ENCODE measurements around the gene ADAM33.

Gene ADAM33

GRCh38 chr20:3667434-3668037 lies 14.3 kb downstream of the ADAM33 start:
- no peak overlapping the region for H3K4me2 ChIP-seq (ENCODE audit: low read depth, low read length, poor library complexity, severe bottlenecking)

GRCh38 chr20:3663858-3664257 lies 18.0 kb downstream of the ADAM33 start:
- Histone ChIP-seq H3F3A (ENCODE audit: insufficient read depth) (no peaks in the 10 kb centered on the region), H3K9me2 (replicated peaks; ENCODE audit: insufficient read depth, low read length) (no peaks in the 10 kb centered on the region), H3K9me3 (ENCODE audit: insufficient read depth, low read length) (no peaks in the 10 kb centered on the region), H2AFZ (ENCODE audit: low read depth, low read length, severe bottlenecking) (no peak overlapping the region), H3K9ac (ENCODE audit: low read length) (no peak overlapping the region), H3K27ac (ENCODE audit: low read depth, low read length) (no peak overlapping the region), H4K20me1 (ENCODE audit: low read depth, low read length) (no peaks in the 10 kb centered on the region), H3K27me3 (ENCODE audit: low read length) (no peaks in the 10 kb centered on the region), H3K36me3 (ENCODE audit: low read length) (no peaks in the 10 kb centered on the region), H3K4me2 (ENCODE audit: low read depth, low read length, poor library complexity, severe bottlenecking) (no peak overlapping the region), H3K4me3 (ENCODE audit: insufficient read depth, low read length, poor library complexity, severe bottlenecking) (no peak overlapping the region), H3K79me2 (ENCODE audit: insufficient read depth, low read length) (no peaks in the 10 kb centered on the region)
- TF ChIP-seq CTCF (IDR thresholded peaks at IDR 0.05; ENCODE audit: insufficient read depth, low read length, poor library complexity, severe bottlenecking) (no peak), EZH2phosphoT487 (conservative IDR thresholded peaks at IDR 0.05; ENCODE audit: low read length) (no peak)

More at GRCh38 chr20:3667434-3668037, 14.3 kb downstream of the ADAM33 start:
- Histone ChIP-seq H4K20me1 (ENCODE audit: low read depth, low read length) (no peaks in the 10 kb centered on the region), H2AFZ (ENCODE audit: low read depth, low read length, severe bottlenecking) (no peak overlapping the region), H3F3A (ENCODE audit: insufficient read depth) (no peaks in the 10 kb centered on the region), H3K36me3 (ENCODE audit: low read length) (no peaks in the 10 kb centered on the region), H3K9me3 (ENCODE audit: insufficient read depth, low read length) (no peaks in the 10 kb centered on the region), H3K9ac (ENCODE audit: low read length) (no peak overlapping the region), H3K27ac (ENCODE audit: low read depth, low read length) (no peak overlapping the region), H3K79me2 (ENCODE audit: insufficient read depth, low read length) (no peaks in the 10 kb centered on the region), H3K27me3 (ENCODE audit: low read length) (no peaks in the 10 kb centered on the region), H3K9me2 (replicated peaks; ENCODE audit: insufficient read depth, low read length) (no peaks in the 10 kb centered on the region), H3K4me3 (ENCODE audit: insufficient read depth, low read length, poor library complexity, severe bottlenecking) (no peak overlapping the region)
- TF ChIP-seq EZH2phosphoT487 (conservative IDR thresholded peaks at IDR 0.05; ENCODE audit: low read length) (no peak), CTCF (IDR thresholded peaks at IDR 0.05; ENCODE audit: insufficient read depth, low read length, poor library complexity, severe bottlenecking) (no peak)

- no peaks in the 10 kb centered on the region for H3K9me3 ChIP-seq (ENCODE audit: insufficient read depth, low read length)
- no peak within 1 kb of the TSS for H2AFZ ChIP-seq (ENCODE audit: low read depth, low read length, severe bottlenecking)
- TF ChIP-seq EZH2phosphoT487 (conservative IDR thresholded peaks at IDR 0.05; ENCODE audit: low read length) (no peak), CTCF (IDR thresholded peaks at IDR 0.05; ENCODE audit: insufficient read depth, low read length, poor library complexity, severe bottlenecking) (no peak)
- H4K20me1 ChIP-seq (ENCODE audit: low read depth, low read length), result no peaks in the 10 kb centered on the region
- H3K9ac ChIP-seq (ENCODE audit: low read length), result no peak within 1 kb of the TSS
- H3K27me3 ChIP-seq (ENCODE audit: low read length), result no peaks in the 10 kb centered on the region
- H3K79me2 ChIP-seq (ENCODE audit: insufficient read depth, low read length), result no peaks in the 10 kb centered on the region
- no peak within 1 kb of the TSS for H3K27ac ChIP-seq (ENCODE audit: low read depth, low read length)
- no peak within 1 kb of the TSS for H3K4me3 ChIP-seq (ENCODE audit: insufficient read depth, low read length, poor library complexity, severe bottlenecking)
- H3K9me2 ChIP-seq (replicated peaks; ENCODE audit: insufficient read depth, low read length), result no peaks in the 10 kb centered on the region
- no peaks in the 10 kb centered on the region for H3K36me3 ChIP-seq (ENCODE audit: low read length)
- no peak within 1 kb of the TSS for H3K4me2 ChIP-seq (ENCODE audit: low read depth, low read length, poor library complexity, severe bottlenecking)
- no peaks in the 10 kb centered on the region for H3F3A ChIP-seq (ENCODE audit: insufficient read depth)
Observed at GRCh38 chr20:3663031-3663701, 18.6 kb downstream of the ADAM33 start, which contains the start of gene GFRA4. Gene GFRA4 (minus strand): TSS chr20:3663399. CDS start chr20:3663399, 0 bp downstream.
